ENCODE measurements around the gene CRYL1. TPM values are rescaled to one million over a fixed set of nuclear protein-coding genes. Genes with fewer than 3 reads are reported as not detected.

Gene CRYL1
- total RNA-seq, 1 donor from 2014 or later: 62.9 TPM

- DNase-seq (ENCODE audit: low spot score): no peak
Measured at GRCh38 chr13:20528452-20528851, 2.8 kb upstream of the CRYL1 start.

- no peak for DNase-seq (ENCODE audit: low spot score)
Measured at GRCh38 chr13:20526664-20527063, 1.0 kb upstream of the CRYL1 start.

DNA sequence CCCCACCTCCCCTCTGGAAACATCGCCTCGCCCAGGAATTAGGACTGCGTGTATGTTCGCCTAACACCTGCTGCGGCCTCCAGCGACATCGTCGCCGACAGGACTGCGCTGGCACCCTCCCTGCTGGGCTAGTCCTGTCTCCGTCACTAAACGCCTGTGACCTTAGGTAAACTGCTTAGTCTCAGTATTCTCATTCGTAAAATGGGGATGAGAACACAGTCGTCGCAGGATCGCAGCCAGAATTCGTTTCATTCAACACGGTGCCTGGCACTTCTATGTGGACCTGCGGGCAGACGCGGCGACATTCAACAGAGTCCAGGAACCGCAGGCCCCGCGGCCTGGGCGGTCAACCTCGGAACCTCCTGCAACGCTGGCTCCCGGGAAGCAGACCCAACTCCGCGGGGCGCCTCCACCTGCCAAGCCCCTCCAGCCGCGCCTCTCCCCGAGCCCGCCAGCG lies 485 bp downstream of the CRYL1 start:
- DNase-seq (ENCODE audit: low spot score): peak; percentile 15

DNA sequence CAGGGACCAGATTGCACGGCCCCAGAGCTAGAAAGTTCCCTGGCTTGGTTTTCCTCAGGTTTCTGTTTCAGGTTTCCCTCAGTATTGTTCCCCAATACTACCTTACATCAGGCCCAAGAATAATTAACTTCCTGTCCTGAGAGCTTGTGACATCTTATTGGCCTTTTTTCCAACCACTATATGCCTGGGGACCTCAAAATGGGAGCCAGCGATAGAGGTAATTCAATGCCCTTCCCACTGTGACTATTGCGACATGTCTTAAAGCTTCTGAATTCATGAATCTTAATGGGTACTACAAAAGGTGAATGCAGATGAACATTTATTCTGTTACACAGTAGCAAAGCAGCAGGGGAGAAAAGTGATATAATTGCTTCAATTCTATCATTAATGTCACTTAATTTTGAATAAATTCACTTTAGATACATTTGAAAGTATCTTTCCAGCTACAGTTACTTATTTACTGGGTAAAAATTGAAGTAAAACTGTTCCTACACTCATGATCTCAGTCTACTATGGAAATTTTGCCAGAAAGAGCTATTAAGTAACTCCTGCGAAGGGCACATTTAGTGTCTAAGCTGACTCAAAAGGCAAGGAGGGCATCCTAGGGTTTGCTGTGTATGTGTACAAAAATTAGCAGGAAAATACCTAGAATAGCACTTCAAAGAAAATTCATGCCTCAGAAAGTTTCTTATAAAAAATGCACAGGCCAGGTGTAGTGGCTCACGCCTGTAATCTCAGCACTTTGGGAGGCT lies 4.1 kb downstream of the CRYL1 start:
- no peak for DNase-seq (ENCODE audit: low spot score)

DNA sequence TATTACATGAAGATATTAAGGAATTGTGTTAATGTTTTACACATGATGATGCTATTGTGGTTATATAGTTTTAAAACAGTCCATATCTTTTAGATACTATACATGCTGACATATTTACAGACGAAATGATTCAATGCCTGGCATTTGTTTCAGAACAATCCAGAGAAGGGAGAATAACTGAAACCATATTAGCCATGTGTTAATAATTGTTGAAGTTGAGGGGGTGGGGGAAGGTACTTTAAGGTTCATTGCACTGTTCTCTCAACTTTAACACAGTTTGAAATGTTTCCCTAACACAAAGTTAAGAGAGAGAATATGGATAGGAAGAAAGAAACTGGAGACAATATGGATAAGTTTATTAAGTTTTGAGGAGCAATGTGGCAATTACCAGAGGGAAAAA lies 5.8 kb downstream of the CRYL1 start:
- DNase-seq (ENCODE audit: low spot score): no peak

DNA sequence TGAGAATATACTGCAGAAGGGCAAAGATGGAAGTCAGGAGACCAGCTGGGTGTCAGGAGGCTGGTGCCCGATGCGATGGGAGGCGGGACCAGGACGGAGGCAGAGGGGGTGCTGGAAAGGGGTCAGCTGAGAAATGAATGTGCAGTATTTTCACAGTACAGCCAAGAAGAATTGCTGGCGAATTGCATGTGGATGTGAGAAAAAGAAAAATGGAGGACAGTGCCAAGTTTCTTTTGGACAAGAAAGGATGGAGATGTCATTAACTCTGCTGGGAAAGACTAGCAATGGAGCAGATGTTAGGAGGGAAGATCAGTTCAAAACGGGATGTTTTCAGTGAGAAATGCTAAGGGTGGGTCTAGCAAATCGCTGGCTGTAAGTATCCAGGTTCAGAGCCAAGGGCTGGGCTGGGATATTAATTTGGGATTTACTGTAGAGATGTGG lies 7.0 kb downstream of the CRYL1 start:
- DNase-seq (ENCODE audit: low spot score): no peak

- no peak for DNase-seq (ENCODE audit: low spot score)
Measured at GRCh38 chr13:20514866-20515265, 10.8 kb downstream of the CRYL1 start.

- DNase-seq (ENCODE audit: low spot score): no peak
Measured at GRCh38 chr13:20513466-20513995, 12.1 kb downstream of the CRYL1 start.

- DNase-seq (ENCODE audit: low spot score): no peak
Measured at GRCh38 chr13:20512042-20512683, 13.5 kb downstream of the CRYL1 start.

GRCh38 chr13:20506696-20507095 lies 19.0 kb downstream of the CRYL1 start:
- DNase-seq (ENCODE audit: low spot score): no peak

GRCh38 chr13:20505405-20506366 lies 20.0 kb downstream of the CRYL1 start:
- no peak for DNase-seq (ENCODE audit: low spot score)

- no peak for DNase-seq (ENCODE audit: low spot score)
Measured at GRCh38 chr13:20503088-20504083, 22.3 kb downstream of the CRYL1 start.

- DNase-seq (ENCODE audit: low spot score): no peak
Measured at GRCh38 chr13:20501592-20501991, 24.1 kb downstream of the CRYL1 start.

DNA sequence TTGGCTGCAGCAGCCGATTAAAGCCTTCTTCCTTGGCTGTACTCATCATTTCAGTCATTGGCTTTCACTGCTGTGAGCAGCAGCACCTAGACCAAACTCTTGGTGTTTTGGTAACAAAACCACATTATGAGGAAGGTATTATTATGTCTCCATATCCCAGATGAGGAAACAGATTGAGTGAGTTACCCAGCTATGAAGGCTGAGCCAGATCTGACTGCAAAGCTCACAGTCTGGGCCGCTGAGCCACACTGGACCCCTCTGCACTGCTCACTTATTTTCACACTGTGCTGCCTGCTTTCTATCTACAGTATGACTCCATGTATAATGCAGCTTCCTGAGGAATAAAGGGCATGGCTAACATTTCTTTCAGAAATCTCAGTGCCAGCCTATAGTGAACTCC lies 24.5 kb downstream of the CRYL1 start:
- no peak for DNase-seq (ENCODE audit: low spot score)

DNA sequence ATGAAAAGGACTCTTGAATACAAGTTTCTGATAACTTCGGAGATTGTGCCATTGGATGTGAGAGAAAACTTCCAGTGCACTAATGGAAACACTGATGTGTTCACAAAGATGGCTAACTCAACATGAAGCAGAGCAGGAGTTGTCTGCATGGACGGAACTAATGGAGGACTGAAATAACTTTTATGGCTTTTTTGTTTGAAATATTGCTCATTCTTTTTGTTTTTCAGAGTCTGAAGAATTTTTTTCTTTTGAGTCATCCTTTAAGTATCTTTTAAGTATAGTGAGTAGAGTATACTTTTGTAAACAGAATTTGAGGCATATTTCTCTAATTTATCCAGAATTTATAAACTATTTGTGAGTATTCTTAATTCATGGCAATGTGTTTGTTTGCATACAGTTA lies 25.7 kb downstream of the CRYL1 start:
- no peak for DNase-seq (ENCODE audit: low spot score)

DNA sequence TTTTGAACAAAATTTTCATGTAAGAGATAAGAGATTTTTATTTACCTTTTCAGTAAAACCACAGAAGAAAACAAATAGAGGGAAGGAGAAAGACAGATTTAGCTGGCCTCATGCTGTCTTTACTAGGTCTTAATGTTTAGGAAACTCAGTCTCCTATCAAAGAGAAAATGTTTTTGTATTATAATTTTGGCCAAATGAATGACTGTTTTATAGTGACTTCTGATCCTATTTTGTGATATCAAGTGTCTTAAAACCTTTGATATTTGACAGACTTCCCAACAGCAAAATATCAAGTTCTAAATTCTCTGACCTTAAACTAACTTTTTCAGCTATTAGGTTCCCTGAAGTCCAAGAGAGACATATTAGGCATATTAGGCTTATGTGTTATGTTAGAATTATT lies 27.0 kb downstream of the CRYL1 start:
- DNase-seq (ENCODE audit: low spot score): no peak

DNA sequence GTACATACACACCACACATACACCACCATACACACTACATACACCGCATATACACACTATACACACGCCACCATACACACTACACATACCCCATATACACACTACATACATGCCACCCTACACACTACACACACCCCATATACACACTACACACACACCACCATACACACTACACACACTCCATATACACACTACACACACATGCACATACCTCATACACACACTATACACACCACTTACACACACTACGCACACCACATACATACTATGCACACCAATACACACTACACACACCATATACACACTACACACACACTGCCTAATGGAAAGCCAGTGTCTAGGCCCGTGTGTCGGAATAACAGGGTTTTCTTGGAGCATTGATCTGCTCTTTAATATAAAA lies 27.5 kb downstream of the CRYL1 start:
- no peak for DNase-seq (ENCODE audit: low spot score)

DNA sequence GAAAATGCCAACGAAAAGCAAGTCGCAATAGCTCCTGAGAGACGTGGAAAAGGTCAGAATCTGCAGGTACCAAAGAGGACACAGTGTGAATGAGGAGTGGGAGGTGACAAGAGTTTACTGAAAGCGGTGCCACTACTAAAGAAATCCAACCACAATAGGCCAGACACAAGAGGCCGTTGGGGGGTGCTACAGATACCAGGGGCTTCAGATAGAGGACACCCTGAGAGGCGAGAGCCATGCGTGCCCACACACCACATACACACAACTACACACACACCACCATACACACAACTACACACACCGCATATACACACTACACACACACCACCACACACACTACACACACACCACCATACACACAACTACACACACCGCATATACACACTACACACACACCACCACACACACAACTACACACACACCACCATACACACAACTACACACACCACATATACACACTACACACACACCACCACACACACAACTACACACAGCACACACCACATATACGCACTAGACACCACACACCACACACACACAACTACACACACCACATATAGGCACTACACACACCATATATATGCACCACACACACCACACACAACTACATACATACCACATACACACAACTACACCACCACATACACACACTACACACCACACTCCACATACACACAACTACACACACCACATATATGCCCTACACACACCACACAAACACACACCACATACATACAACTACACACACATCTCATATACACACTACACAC lies 28.5 kb downstream of the CRYL1 start:
- DNase-seq (ENCODE audit: low spot score): no peak

DNA sequence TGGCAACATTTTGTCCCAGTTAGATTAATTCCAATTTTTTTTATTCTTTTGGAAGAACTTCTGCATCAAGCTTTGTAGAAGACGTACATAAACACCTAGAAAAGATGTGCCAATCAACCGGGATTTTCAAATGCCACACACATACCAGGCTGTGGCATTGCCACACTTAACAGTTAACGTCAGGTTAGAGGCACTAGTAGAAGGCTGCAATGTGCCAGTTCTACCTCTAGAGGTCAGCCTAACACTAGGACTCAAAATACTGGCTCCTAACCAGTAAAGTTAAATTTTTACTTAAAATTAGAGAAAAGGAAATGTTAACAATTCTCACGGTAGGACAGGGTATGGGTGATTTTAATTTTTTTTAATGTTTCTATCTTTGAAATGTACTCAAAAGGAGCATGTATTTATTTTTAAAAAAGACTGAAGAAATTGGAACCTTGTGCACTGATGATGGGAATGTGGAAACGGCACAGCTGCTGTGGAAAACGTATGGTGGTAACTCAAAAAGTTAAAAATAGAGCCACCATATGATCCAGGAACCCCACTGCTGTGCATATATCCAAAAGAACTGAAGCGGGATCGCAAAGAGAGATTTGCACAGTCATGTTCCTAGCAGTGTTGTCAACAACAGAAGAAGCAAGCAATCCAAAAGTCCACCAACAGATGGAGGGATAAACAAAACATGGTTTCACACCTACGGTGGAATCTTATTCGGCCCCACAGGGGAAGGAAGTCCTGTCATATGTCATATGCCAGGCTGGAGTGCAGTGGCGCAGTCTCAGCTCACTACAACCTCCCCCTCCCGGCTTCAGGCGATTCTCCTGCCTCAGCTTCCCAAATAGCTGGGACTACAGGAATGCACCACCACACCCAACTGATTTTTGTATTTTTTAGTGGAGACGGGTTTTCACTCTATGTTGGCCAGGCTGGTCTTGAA lies 30.3 kb downstream of the CRYL1 start:
- peak; percentile 72 for DNase-seq (ENCODE audit: low spot score)

All from mucosa of gallbladder (tissue), 1 donor.